Fibroblast of skin of right quadriceps (primary cell): ENCODE results near the gene CXCL14.
"Not testable (repeated sequence)": the region's sequence is repeated elsewhere in the genome, so short reads cannot be mapped to it uniquely, and the experiment has no call there.

Experiments used
- DNase-seq: peaks from one replicate; pipeline ENCODE4 v3.0.0-alpha.2; 2013

CXCL14 gene

GRCh38 chr5:135541807-135542502 lies 36.8 kb downstream of the CXCL14 start:
- DNase-seq, result no peak

- no peak for DNase-seq
Observed at GRCh38 chr5:135539430-135540005, 39.3 kb downstream of the CXCL14 start.

GRCh38 chr5:135538261-135538660 lies 40.5 kb downstream of the CXCL14 start:
- no peak for DNase-seq

GRCh38 chr5:135537745-135538144 lies 41.0 kb downstream of the CXCL14 start:
- DNase-seq, result no peak

GRCh38 chr5:135537271-135537670 lies 41.5 kb downstream of the CXCL14 start:
- no peak for DNase-seq

- no peak for DNase-seq
Observed at GRCh38 chr5:135535820-135536801, 42.7 kb downstream of the CXCL14 start, which contains the start of gene NEUROG1. NEUROG1 (minus strand) TSS chr5:135535964; CDS start chr5:135535690, 274 bp downstream.

- no peak for DNase-seq
Observed at GRCh38 chr5:135535420-135535819, 43.4 kb downstream of the CXCL14 start.

GRCh38 chr5:135534609-135535419 lies 44.0 kb downstream of the CXCL14 start:
- no peak for DNase-seq

GRCh38 chr5:135533794-135534193 lies 45.0 kb downstream of the CXCL14 start:
- DNase-seq, result no peak

GRCh38 chr5:135533334-135533733 lies 45.5 kb downstream of the CXCL14 start:
- DNase-seq, result no peak

GRCh38 chr5:135529576-135529975 lies 49.2 kb downstream of the CXCL14 start:
- DNase-seq, result not testable (repeated sequence)

- no peak for DNase-seq
Observed at GRCh38 chr5:135526924-135527323, 51.9 kb downstream of the CXCL14 start.

GRCh38 chr5:135521964-135522363 lies 56.8 kb downstream of the CXCL14 start:
- DNase-seq, result no peak
